GM23338 (cell line): Measurements from ENCODE around the gene CATSPERD. TPM values are rescaled to one million over a fixed set of nuclear protein-coding genes. Genes with fewer than 3 reads are reported as not detected.
A peak's percentile ranks its signal among the peaks of the same experiment; 100 is the strongest.
"Not testable (repeated sequence)": the region's sequence is repeated elsewhere in the genome, so short reads cannot be mapped to it uniquely, and the experiment has no call there.

Source experiments
- ATAC-seq: fragments of 200-7000 bp; cut with Tn5 transposase; 3 replicates; pipeline ENCODE4 v1.9.1; 2020
- DNase-seq: peaks from one replicate; pipeline ENCODE4 v3.0.0-alpha.2; 2015; ENCODE audit warnings: low spot score
- H2AFZ ChIP-seq: fragments of 200-600 bp; sonication (generic); 2 replicates; pipeline ENCODE4 v1.8.0; 2016; ENCODE audit warnings: antibody characterized with exemption, mild to moderate bottlenecking, moderate library complexity
- H3F3A ChIP-seq: fragments of 200-600 bp; sonication (generic); replicated peaks from 2 replicates; pipeline ENCODE4 v1.8.0; 2017; ENCODE audit warnings: antibody characterized with exemption, mixed run types, low read depth
- H3K27ac ChIP-seq: fragments of 200-600 bp; sonication (generic); 2 replicates; pipeline ENCODE4 v1.6.1; 2016; ENCODE audit warnings: low read depth
- H3K27me3 ChIP-seq: fragments of 200-600 bp; sonication (generic); 2 replicates; pipeline ENCODE4 v1.8.0; 2016; ENCODE audit warnings: mild to moderate bottlenecking, mixed run types, moderate library complexity; ENCODE audit not compliant: insufficient read depth
- H3K36me3 ChIP-seq: fragments of 200-600 bp; sonication (generic); 2 replicates; pipeline ENCODE4 v1.8.0; 2016; ENCODE audit warnings: mild to moderate bottlenecking; ENCODE audit not compliant: insufficient read depth
- H3K4me1 ChIP-seq: fragments of 200-600 bp; sonication (generic); 2 replicates; pipeline ENCODE4 v1.8.0; 2016; ENCODE audit warnings: mild to moderate bottlenecking, moderate library complexity; ENCODE audit not compliant: insufficient read depth
- H3K4me2 ChIP-seq: fragments of 200-600 bp; sonication (generic); 2 replicates; pipeline ENCODE4 v1.7.1; 2017; ENCODE audit warnings: mixed run types
- H3K4me3 ChIP-seq: fragments of 200-600 bp; sonication (generic); 2 replicates; pipeline ENCODE4 v1.6.1; 2016; ENCODE audit warnings: mixed run types
- H3K79me2 ChIP-seq: fragments of 200-600 bp; sonication (generic); replicated peaks from 2 replicates; pipeline ENCODE4 v1.8.0; 2017; ENCODE audit warnings: mild to moderate bottlenecking; ENCODE audit not compliant: insufficient read depth
- H3K9me2 ChIP-seq: fragments of 200-600 bp; sonication (generic); 2 replicates; pipeline ENCODE4 v1.8.0; 2017; ENCODE audit not compliant: insufficient read depth
- H4K20me1 ChIP-seq: fragments of 200-600 bp; sonication (generic); replicated peaks from 2 replicates; pipeline ENCODE4 v1.8.0; 2017; ENCODE audit warnings: mild to moderate bottlenecking; ENCODE audit not compliant: insufficient read depth
- H3K27ac Mint-ChIP-seq: 2 replicates; pipeline ENCODE4 v1.8.0; 2020; ENCODE audit warnings: inconsistent platforms, mild to moderate bottlenecking, moderate library complexity, mixed read lengths
- H3K27me3 Mint-ChIP-seq: 3 replicates; pipeline ENCODE4 v1.8.0; 2022; ENCODE audit warnings: low read depth, mild to moderate bottlenecking, moderate library complexity, mixed read lengths, inconsistent platforms; ENCODE audit not compliant: insufficient read depth, poor library complexity
- H3K36me3 Mint-ChIP-seq: 3 replicates; pipeline ENCODE4 v1.8.0; 2021; ENCODE audit warnings: low read depth, mild to moderate bottlenecking, inconsistent platforms, moderate library complexity, mixed read lengths
- H3K4me1 Mint-ChIP-seq: 3 replicates; pipeline ENCODE4 v1.8.0; 2020; ENCODE audit warnings: mild to moderate bottlenecking, inconsistent platforms, mixed read lengths
- H3K4me3 Mint-ChIP-seq: 3 replicates; pipeline ENCODE4 v1.8.0; 2021; ENCODE audit warnings: moderate library complexity, mild to moderate bottlenecking, inconsistent platforms, mixed read lengths
- H3K9me3 Mint-ChIP-seq: 3 replicates; pipeline ENCODE4 v1.8.0; 2020; ENCODE audit warnings: moderate library complexity, mild to moderate bottlenecking, inconsistent platforms, mixed read lengths
- CREB1 ChIP-seq: fragments of 250-450 bp; sonication (Bioruptor Pico); IDR thresholded peaks from 2 replicates; pipeline ENCODE4 v1.5.0; 2020; ENCODE audit warnings: low read depth, mild to moderate bottlenecking, moderate library complexity
- EZH2 ChIP-seq: fragments of 200-600 bp; sonication (generic); IDR thresholded peaks from one replicate; pipeline ENCODE4 v1.8.0; 2017; ENCODE audit warnings: antibody characterized with exemption, mild to moderate bottlenecking, low read depth; ENCODE audit not compliant: unreplicated experiment
- EZH2phosphoT487 ChIP-seq: fragments of 200-600 bp; sonication (generic); IDR thresholded peaks from one replicate; pipeline ENCODE4 v1.8.1; 2018; ENCODE audit warnings: antibody characterized with exemption; ENCODE audit not compliant: unreplicated experiment
- JUNB ChIP-seq: IDR thresholded peaks from one replicate; pipeline ENCODE4 v1.6.1; 2016; ENCODE audit warnings: antibody characterized with exemption; ENCODE audit not compliant: unreplicated experiment
- NANOG ChIP-seq: IDR thresholded peaks from 2 replicates; pipeline ENCODE4 v1.6.1; 2016; ENCODE audit warnings: antibody characterized with exemption, borderline replicate concordance
- POLR2AphosphoS5 ChIP-seq: IDR thresholded peaks from 2 replicates; pipeline ENCODE4 v1.6.1; 2016; ENCODE audit warnings: antibody characterized with exemption, low read depth
- STAT1 ChIP-seq: IDR thresholded peaks from one replicate; pipeline ENCODE4 v1.6.1; 2016; ENCODE audit warnings: antibody characterized with exemption; ENCODE audit not compliant: unreplicated experiment
- polyA plus RNA-seq: library from polyadenylated mRNA; unstranded; fragments of >200 nt; fragmentation: Nextera tagmentation; extraction: Ambion mirVana; gene quantifications from 2 replicates; pipeline ENCODE4 v1.2.1, GENCODE V29; 2016
- total RNA-seq: library from RNA; depleted of rRNA; stranded (reverse); fragments of >200 nt; shearing (Covaris generic); gene quantifications from 2 replicates; pipeline ENCODE4 v1.2.3, GENCODE V29; 2014
- TF ChIP-seq, protein P1 (sequence below), 2 experiments: fragments of 200-600 bp in 1 of 2; sonication (generic) in 1 of 2; conservative IDR thresholded peaks; 2 replicates each; pipeline versions ENCODE4 v1.5.1 to v1.6.1; 2016 to 2017; ENCODE audit warnings: antibody characterized with exemption in 2 of 2, low read depth in 2 of 2, mild to moderate bottlenecking in 2 of 2, moderate library complexity in 1 of 2

CATSPERD gene
- total and polyA plus RNA-seq, 2 experiments from 2014 or later: 0.17 TPM; not detected in 1

DNA sequence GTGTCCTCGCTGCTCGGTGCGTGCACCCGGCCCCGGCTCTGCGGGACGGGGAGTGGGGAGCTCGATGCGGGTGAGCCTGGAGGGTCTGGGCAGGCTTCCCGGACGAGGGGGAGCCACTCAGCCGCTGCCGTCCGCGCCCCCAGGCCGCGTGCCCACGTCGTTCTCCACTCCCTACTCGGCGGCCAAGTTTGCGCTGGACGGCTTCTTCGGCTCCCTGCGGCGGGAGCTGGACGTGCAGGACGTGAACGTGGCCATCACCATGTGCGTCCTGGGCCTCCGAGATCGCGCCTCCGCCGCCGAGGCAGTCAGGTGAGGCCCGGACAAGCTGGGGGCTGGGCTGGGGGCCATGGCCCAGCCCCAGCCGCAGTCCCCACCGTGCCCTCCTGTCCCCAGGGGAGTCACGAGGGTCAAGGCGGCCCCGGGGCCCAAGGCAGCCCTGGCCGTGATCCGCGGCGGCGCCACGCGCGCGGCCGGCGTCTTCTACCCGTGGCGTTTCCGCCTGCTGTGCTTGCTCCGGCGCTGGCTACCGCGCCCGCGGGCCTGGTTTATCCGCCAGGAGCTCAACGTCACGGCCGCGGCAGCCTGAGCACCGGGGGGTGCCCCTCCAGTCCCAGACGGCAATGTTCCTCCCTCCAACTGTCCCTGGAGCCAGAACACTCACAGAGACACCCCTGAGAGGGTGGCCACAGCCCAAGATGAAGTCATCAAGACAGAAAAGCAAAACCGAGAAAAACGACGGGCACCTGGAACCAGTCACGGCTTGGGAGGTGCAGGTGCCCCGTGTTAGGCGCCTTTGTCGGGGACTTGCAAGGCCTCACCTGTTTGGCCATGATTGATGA is 32.9 kb upstream of the CATSPERD start:
- no peaks in the 10 kb centered on the region for H3K36me3 ChIP-seq
- Mint-ChIP-seq H3K4me3 (peak overlapping the region; percentile 76), H3K36me3 (peaks cover 29% of the 10 kb centered on the region), H3K9me3 (peaks cover 8% of the 10 kb centered on the region; the same call in 1 of the 3 replicates), H3K27ac (no peak overlapping the region), H3K27me3 (peaks cover 35% of the 10 kb centered on the region), H3K4me1 (peaks cover 8% of the 10 kb centered on the region; the same call in 2 of the 3 replicates)
- H3K27ac ChIP-seq: no peak overlapping the region
- H3K9me2 ChIP-seq: no peaks in the 10 kb centered on the region
- H2AFZ ChIP-seq: no peak overlapping the region; the same call in 1 of the 2 replicates
- ATAC-seq: no peak
- peaks cover 25% of the 10 kb centered on the region for H3K79me2 ChIP-seq
- peaks cover 17% of the 10 kb centered on the region for H3F3A ChIP-seq
- H3K4me3 ChIP-seq: peak overlapping the region; percentile 76
- peaks cover 2% of the 10 kb centered on the region; the same call in 1 of the 2 replicates for H3K4me1 ChIP-seq
- H4K20me1 ChIP-seq: peaks cover 8% of the 10 kb centered on the region; the same call in 1 of the 2 replicates
- peak overlapping the region; percentile 73 for H3K4me2 ChIP-seq
- DNase-seq: no peak
- TF ChIP-seq, protein P1, sequence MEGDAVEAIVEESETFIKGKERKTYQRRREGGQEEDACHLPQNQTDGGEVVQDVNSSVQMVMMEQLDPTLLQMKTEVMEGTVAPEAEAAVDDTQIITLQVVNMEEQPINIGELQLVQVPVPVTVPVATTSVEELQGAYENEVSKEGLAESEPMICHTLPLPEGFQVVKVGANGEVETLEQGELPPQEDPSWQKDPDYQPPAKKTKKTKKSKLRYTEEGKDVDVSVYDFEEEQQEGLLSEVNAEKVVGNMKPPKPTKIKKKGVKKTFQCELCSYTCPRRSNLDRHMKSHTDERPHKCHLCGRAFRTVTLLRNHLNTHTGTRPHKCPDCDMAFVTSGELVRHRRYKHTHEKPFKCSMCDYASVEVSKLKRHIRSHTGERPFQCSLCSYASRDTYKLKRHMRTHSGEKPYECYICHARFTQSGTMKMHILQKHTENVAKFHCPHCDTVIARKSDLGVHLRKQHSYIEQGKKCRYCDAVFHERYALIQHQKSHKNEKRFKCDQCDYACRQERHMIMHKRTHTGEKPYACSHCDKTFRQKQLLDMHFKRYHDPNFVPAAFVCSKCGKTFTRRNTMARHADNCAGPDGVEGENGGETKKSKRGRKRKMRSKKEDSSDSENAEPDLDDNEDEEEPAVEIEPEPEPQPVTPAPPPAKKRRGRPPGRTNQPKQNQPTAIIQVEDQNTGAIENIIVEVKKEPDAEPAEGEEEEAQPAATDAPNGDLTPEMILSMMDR (conservative IDR thresholded peaks at IDR 0.05; ENCODE audit: low read depth in 2 of 2): 0 out of 4 replicates have a peak, but pooled peaks of 1 of the 2 experiments have one; percentile 1
- no peak for TF ChIP-seq NANOG
- no peaks in the 10 kb centered on the region for H3K27me3 ChIP-seq

DNA sequence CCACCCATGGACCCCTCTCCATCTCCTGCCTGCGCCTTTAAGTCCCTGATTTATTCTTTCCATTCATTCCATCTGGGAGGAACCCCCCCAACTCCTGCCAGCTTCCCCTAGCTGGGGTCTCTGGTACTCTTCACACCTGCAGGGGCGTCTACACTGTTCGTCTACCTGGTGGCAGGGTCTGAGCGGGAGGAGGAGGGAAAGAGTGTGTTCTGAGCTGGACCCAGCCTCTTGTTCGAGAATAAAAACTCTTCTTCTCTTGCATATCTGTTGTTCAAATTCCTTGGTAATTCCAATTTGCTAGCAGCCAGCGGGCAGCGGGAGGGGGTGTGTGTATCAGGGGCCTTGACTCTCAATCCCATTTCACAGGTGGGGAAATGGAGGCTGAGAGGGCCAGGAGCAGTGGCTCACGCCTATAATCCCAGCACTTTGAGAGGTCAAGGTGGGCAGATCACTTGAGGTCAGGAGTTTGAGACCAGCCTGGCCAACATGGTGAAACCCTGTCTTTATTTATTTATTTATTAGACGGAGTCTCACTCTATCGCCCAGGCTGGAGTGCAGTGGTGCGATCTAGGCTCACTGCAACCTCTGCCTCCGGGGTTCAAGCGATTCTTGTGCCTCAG is 32.1 kb upstream of the CATSPERD start:
- Histone ChIP-seq H3K79me2 (peaks cover 27% of the 10 kb centered on the region), H3F3A (peaks cover 24% of the 10 kb centered on the region)
- not testable (repeated sequence) for H3K4me1 ChIP-seq, H3K4me1 Mint-ChIP-seq, DNase-seq, H3K27ac Mint-ChIP-seq, H3K4me2 ChIP-seq, H3K36me3 ChIP-seq, ATAC-seq, H3K27ac ChIP-seq, H3K9me3 Mint-ChIP-seq, H2AFZ ChIP-seq, H4K20me1 ChIP-seq, H3K9me2 ChIP-seq, H3K27me3 ChIP-seq, H3K4me3 ChIP-seq
- peaks cover 43% of the 10 kb centered on the region for H3K27me3 Mint-ChIP-seq
- peak overlapping the region; percentile 40; the same call in 2 of the 3 replicates for H3K4me3 Mint-ChIP-seq
- peaks cover 37% of the 10 kb centered on the region for H3K36me3 Mint-ChIP-seq

DNA sequence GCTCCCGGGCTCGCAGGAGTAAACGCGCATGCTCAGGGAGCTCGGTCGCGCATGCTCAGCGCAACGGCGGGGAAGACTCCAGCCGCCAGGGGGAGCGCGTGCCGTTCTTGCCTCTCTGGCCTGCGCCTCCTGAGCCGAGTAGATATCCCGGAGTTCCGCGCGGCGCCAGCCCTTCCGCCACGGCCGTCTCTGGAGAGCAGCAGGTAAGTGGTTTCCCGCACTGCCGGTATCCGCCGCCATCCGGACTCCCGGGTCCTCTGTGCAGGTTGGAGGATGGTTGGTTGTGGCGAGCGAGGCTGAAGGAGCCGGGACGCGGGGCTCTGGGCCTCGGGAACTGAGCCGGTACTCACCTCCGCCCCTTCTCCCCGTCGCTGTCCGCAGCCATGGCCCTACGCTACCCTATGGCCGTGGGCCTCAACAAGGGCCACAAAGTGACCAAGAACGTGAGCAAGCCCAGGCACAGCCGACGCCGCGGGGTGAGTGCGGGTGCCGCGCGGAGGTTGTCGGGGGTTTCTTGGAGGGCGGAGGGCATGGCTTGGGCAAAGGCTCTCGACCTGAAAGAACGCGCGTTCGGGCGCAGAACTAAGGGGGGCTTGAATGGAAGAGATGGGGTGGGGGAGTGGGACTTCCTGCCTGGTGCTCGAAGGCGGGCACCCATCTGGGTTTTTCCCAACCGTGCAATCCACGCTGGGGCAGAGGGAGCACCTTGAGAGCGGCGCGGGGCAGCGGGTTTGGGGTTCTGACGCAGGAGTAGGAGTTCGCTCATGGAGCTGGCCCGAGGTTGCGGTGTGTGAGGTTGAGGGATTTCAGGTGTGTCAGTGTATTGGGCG is 30.1 kb upstream of the CATSPERD start, which contains the start of gene RPL36:
Gene RPL36 (plus strand): TSS at position 171 of the 830 bp plus-strand sequence. CDS start 213 bp downstream, at position 384.
- Histone ChIP-seq H3F3A (peaks cover 24% of the 10 kb centered on the region), H3K79me2 (peaks cover 27% of the 10 kb centered on the region), H3K27ac (peak within 1 kb of the TSS; percentile 95), H3K9me2 (no peaks in the 10 kb centered on the region), H3K4me3 (peak within 1 kb of the TSS; percentile 100), H3K36me3 (no peaks in the 10 kb centered on the region), H3K4me2 (peak within 1 kb of the TSS; percentile 93), H4K20me1 (peaks cover 10% of the 10 kb centered on the region; the same call in 1 of the 2 replicates), H3K4me1 (peaks cover 2% of the 10 kb centered on the region; the same call in 1 of the 2 replicates), H2AFZ (no peak within 1 kb of the TSS), H3K27me3 (no peaks in the 10 kb centered on the region)
- ATAC-seq: peak; percentile 31
- Mint-ChIP-seq H3K27ac (peak within 1 kb of the TSS; percentile 99), H3K9me3 (peaks cover 8% of the 10 kb centered on the region; the same call in 1 of the 3 replicates), H3K27me3 (peaks cover 52% of the 10 kb centered on the region), H3K4me1 (peaks cover 9% of the 10 kb centered on the region; the same call in 2 of the 3 replicates), H3K4me3 (peak within 1 kb of the TSS; percentile 100), H3K36me3 (peaks cover 54% of the 10 kb centered on the region)
- peak; percentile 97 for DNase-seq
- TF ChIP-seq STAT1: no peak
- TF ChIP-seq JUNB: no peak
- TF ChIP-seq, protein P1 (conservative IDR thresholded peaks at IDR 0.05; ENCODE audit: low read depth in 2 of 2): peak; percentile 67 to 93
- TF ChIP-seq EZH2: no peak
- TF ChIP-seq NANOG: no peak
- TF ChIP-seq POLR2AphosphoS5: peak; percentile 97
- TF ChIP-seq CREB1 (CRISPR knock-in tag): peak; percentile 51; the same call in 1 of the 2 replicates
- TF ChIP-seq EZH2phosphoT487: no peak
